Suprapubic skin (tissue), 4 donors: Measurements from ENCODE around the gene RCN2. TPM values are rescaled to one million over a fixed set of nuclear protein-coding genes. Genes with fewer than 3 reads are reported as not detected.

Source experiments
- DNase-seq, 2 donors: peaks; one replicate each; pipeline ENCODE4 v3.0.0-alpha.2; 2019; ENCODE audit warnings: low spot score in 2 of 2
- H3K27ac ChIP-seq: fragments of 200-600 bp; sonication (generic); one replicate; pipeline ENCODE4 v1.5.1; 2019
- H3K27me3 ChIP-seq: fragments of 200-600 bp; sonication (generic); one replicate; pipeline ENCODE4 v1.5.1; 2019
- H3K36me3 ChIP-seq: fragments of 200-600 bp; sonication (generic); one replicate; pipeline ENCODE4 v1.5.1; 2019
- H3K4me1 ChIP-seq: fragments of 200-600 bp; sonication (generic); one replicate; pipeline ENCODE4 v1.5.1; 2019
- H3K4me3 ChIP-seq: fragments of 200-600 bp; sonication (generic); one replicate; pipeline ENCODE4 v1.5.1; 2019; ENCODE audit warnings: mild to moderate bottlenecking
- H3K9me3 ChIP-seq: fragments of 200-600 bp; sonication (generic); one replicate; pipeline ENCODE4 v1.5.1; 2019
- EP300 ChIP-seq: sonication (generic); formaldehyde crosslinking; IDR thresholded peaks from one replicate; pipeline ENCODE4 v1.6.1; 2017; ENCODE audit warnings: antibody characterized with exemption
- POLR2A ChIP-seq, 2 donors: fragments of 450-650 bp; IDR thresholded peaks; one replicate each; pipeline ENCODE4 v1.6.1; 2017; ENCODE audit warnings: antibody characterized with exemption in 2 of 2, mild to moderate bottlenecking in 2 of 2, moderate library complexity in 2 of 2
- POLR2AphosphoS5 ChIP-seq, 3 donors: sonication (generic); formaldehyde crosslinking; IDR thresholded peaks; one replicate each; pipeline ENCODE4 v1.6.1; 2017; ENCODE audit warnings: antibody characterized with exemption in 3 of 3
- WGBS: methylation state at CpG from one replicate; pipeline ENCODE4 v1.1.5; 2018; 5-methylcytosine and 5-hydroxymethylcytosine counted together
- total RNA-seq, 4 donors: library from RNA; depleted of rRNA; stranded (reverse); fragments of >200 nt; gene quantifications; one replicate each; pipeline ENCODE4 v1.1.0, GENCODE V29; 2016
- TF ChIP-seq, protein P1 (sequence below), 2 donors: fragments of 200-600 bp in 1 of 2; fragments of 450-650 bp in 1 of 2; sonication (generic) in 1 of 2; IDR thresholded peaks; one replicate each; pipeline ENCODE4 v1.5.1; 2016 to 2019; ENCODE audit warnings: antibody characterized with exemption in 2 of 2, mild to moderate bottlenecking in 1 of 2, moderate library complexity in 1 of 2

RCN2 gene
- total RNA-seq, 4 donors from 2014 or later, result 18.3 to 33.1 (median 23.6) TPM

- Histone ChIP-seq H3K9me3 (no peaks in the 10 kb centered on the region), H3K36me3 (peaks cover 17% of the 10 kb centered on the region), H3K4me3 (peak overlapping the region; percentile 90), H3K27ac (peak overlapping the region; percentile 80), H3K27me3 (no peaks in the 10 kb centered on the region), H3K4me1 (peaks cover 18% of the 10 kb centered on the region)
- no peak for TF ChIP-seq POLR2AphosphoS5 (IDR thresholded peaks at IDR 0.05)
- no peak for TF ChIP-seq EP300
- TF ChIP-seq, protein P1, sequence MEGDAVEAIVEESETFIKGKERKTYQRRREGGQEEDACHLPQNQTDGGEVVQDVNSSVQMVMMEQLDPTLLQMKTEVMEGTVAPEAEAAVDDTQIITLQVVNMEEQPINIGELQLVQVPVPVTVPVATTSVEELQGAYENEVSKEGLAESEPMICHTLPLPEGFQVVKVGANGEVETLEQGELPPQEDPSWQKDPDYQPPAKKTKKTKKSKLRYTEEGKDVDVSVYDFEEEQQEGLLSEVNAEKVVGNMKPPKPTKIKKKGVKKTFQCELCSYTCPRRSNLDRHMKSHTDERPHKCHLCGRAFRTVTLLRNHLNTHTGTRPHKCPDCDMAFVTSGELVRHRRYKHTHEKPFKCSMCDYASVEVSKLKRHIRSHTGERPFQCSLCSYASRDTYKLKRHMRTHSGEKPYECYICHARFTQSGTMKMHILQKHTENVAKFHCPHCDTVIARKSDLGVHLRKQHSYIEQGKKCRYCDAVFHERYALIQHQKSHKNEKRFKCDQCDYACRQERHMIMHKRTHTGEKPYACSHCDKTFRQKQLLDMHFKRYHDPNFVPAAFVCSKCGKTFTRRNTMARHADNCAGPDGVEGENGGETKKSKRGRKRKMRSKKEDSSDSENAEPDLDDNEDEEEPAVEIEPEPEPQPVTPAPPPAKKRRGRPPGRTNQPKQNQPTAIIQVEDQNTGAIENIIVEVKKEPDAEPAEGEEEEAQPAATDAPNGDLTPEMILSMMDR (IDR thresholded peaks at IDR 0.05), result peak in 1 of 2 donors; percentile 5
- TF ChIP-seq POLR2A (IDR thresholded peaks at IDR 0.05), result no peak
- DNase-seq, result no peak
- WGBS, result 15% methylated on average over 7 of the region's 7 CpGs
Measured at GRCh38 chr15:76930831-76931396, 635 bp upstream of the RCN2 start.

GRCh38 chr15:76932135-76932966 is 802 bp downstream of the RCN2 start:
- H3K4me3 ChIP-seq, result peak overlapping the region; percentile 90
- DNase-seq, result no peak
- peaks cover 18% of the 10 kb centered on the region for H3K4me1 ChIP-seq
- peak overlapping the region; percentile 80 for H3K27ac ChIP-seq
- H3K36me3 ChIP-seq, result peaks cover 30% of the 10 kb centered on the region
- H3K27me3 ChIP-seq, result no peaks in the 10 kb centered on the region
- TF ChIP-seq EP300, result no peak
- no peak for TF ChIP-seq POLR2A (IDR thresholded peaks at IDR 0.05)
- TF ChIP-seq, protein P1 (IDR thresholded peaks at IDR 0.05), result no peak
- no peak for TF ChIP-seq POLR2AphosphoS5 (IDR thresholded peaks at IDR 0.05)
- no peaks in the 10 kb centered on the region for H3K9me3 ChIP-seq
- WGBS, result 19% methylated on average over 14 of the region's 14 CpGs

GRCh38 chr15:76935620-76936019 is 4.1 kb downstream of the RCN2 start:
- TF ChIP-seq POLR2AphosphoS5 (IDR thresholded peaks at IDR 0.05) (no peak), EP300 (no peak), POLR2A (IDR thresholded peaks at IDR 0.05) (no peak)
- TF ChIP-seq, protein P1 (IDR thresholded peaks at IDR 0.05), result no peak
- H3K4me1 ChIP-seq, result peaks cover 18% of the 10 kb centered on the region
- no peak overlapping the region for H3K4me3 ChIP-seq
- no peak overlapping the region for H3K27ac ChIP-seq
- no peaks in the 10 kb centered on the region for H3K27me3 ChIP-seq
- 91% methylated on average over 2 of the region's 2 CpGs for WGBS
- no peak for DNase-seq
- H3K9me3 ChIP-seq, result no peaks in the 10 kb centered on the region
- H3K36me3 ChIP-seq, result peaks cover 35% of the 10 kb centered on the region

- H3K4me3 ChIP-seq, result no peak overlapping the region
- H3K4me1 ChIP-seq, result peaks cover 13% of the 10 kb centered on the region
- H3K27ac ChIP-seq, result no peak overlapping the region
- WGBS, result 83% methylated on average over 3 of the region's 3 CpGs
- DNase-seq, result no peak
- TF ChIP-seq POLR2AphosphoS5 (IDR thresholded peaks at IDR 0.05), result no peak
- TF ChIP-seq EP300, result no peak
- no peak for TF ChIP-seq POLR2A (IDR thresholded peaks at IDR 0.05)
- TF ChIP-seq, protein P1 (IDR thresholded peaks at IDR 0.05), result no peak
- H3K27me3 ChIP-seq, result no peaks in the 10 kb centered on the region
- peaks cover 35% of the 10 kb centered on the region for H3K36me3 ChIP-seq
- no peaks in the 10 kb centered on the region for H3K9me3 ChIP-seq
Measured at GRCh38 chr15:76936671-76937070, 5.1 kb downstream of the RCN2 start.

- no peak overlapping the region for H3K27ac ChIP-seq
- H3K36me3 ChIP-seq, result peaks cover 34% of the 10 kb centered on the region
- DNase-seq, result no peak
- WGBS, result 95% methylated on average over 5 of the region's 5 CpGs
- no peaks in the 10 kb centered on the region for H3K9me3 ChIP-seq
- H3K27me3 ChIP-seq, result no peaks in the 10 kb centered on the region
- H3K4me1 ChIP-seq, result no peaks in the 10 kb centered on the region
- TF ChIP-seq POLR2A (IDR thresholded peaks at IDR 0.05), result no peak
- no peak for TF ChIP-seq EP300
- no peak for TF ChIP-seq POLR2AphosphoS5 (IDR thresholded peaks at IDR 0.05)
- TF ChIP-seq, protein P1 (IDR thresholded peaks at IDR 0.05), result no peak
- no peak overlapping the region for H3K4me3 ChIP-seq
Measured at GRCh38 chr15:76938752-76939151, 7.2 kb downstream of the RCN2 start.
